Upper lobe of right lung (tissue), 1 donor: ENCODE measurements around the gene ABCC1. TPM values are rescaled to one million over a fixed set of nuclear protein-coding genes. Genes with fewer than 3 reads are reported as not detected.
A peak's percentile ranks its signal among the peaks of the same experiment; 100 is the strongest.

Source experiments
- ATAC-seq: fragments of 200-7000 bp; cut with Tn5 transposase; one replicate; pipeline ENCODE4 v1.9.1; 2020; ENCODE audit warnings: mild to moderate bottlenecking, moderate library complexity
- DNase-seq: peaks from one replicate; pipeline ENCODE4 v3.0.0-alpha.2; 2020
- H3K27ac ChIP-seq: fragments of 200-600 bp; one replicate; pipeline ENCODE4 v1.8.0; 2022
- H3K27me3 ChIP-seq: fragments of 200-600 bp; one replicate; pipeline ENCODE4 v1.8.0; 2022; ENCODE audit warnings: mild to moderate bottlenecking
- H3K36me3 ChIP-seq: fragments of 200-600 bp; one replicate; pipeline ENCODE4 v1.8.0; 2022
- H3K4me1 ChIP-seq: fragments of 200-600 bp; one replicate; pipeline ENCODE4 v1.8.0; 2022
- H3K4me3 ChIP-seq: fragments of 200-600 bp; one replicate; pipeline ENCODE4 v1.8.0; 2022; ENCODE audit warnings: mild to moderate bottlenecking
- H3K9me3 ChIP-seq: fragments of 200-600 bp; one replicate; pipeline ENCODE4 v1.8.0; 2022
- CTCF ChIP-seq: fragments of 200-600 bp; IDR thresholded peaks from one replicate; pipeline ENCODE4 v1.8.0; 2022; ENCODE audit warnings: antibody characterized with exemption
- intact Hi-C: fragments of 100-400 bp; cut with DNase I; formaldehyde crosslinking; loops from one replicate; pipeline ENCODE4 v1.11.0; 2022
- total RNA-seq: library from RNA; stranded (reverse); fragmentation: NEBNext Ultra II Directional; extraction: Animal tissue kit (Norgen Biotek cat#: 25700); gene quantifications from one replicate; pipeline ENCODE4 v1.2.1, GENCODE V29; 2021
- donor health status: DM: no; HTN: yes; CAD: no; lungs with severe emphysema.

The ABCC1 gene
- total RNA-seq, 1 donor from 2014 or later: 50.6 TPM

DNA sequence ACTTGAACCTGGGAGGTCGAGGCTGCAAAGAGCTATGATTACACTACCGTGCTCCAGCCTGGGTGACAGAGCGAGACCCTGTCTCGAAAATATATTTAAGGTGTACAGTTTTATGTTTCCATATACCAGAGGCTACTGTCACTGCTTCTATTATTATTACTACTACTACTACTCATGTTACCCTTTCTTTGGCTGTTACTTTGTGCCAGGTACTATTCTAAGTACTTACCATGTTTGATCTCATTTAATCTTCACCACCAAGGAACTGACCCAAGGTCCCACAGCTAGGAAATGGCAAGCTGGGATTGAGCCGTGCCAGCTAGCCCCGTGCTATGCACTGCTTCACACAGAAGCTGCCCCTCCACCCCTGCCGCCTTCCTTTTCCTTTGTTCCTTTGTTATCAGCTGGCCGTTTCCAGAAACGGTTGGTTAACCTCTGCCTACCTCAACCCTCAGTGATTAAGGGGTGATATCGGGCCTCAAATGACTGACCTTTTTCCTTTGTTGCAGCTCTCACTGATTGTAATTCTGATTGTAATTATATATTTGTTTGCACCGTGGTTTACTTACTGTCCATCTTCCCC, 78.4 kb downstream of the ABCC1 start:
- peaks cover 30% of the 10 kb centered on the region for H3K4me1 ChIP-seq
- intact Hi-C loops: no loop called here
- DNase-seq: no peak
- no peaks in the 10 kb centered on the region for H3K36me3 ChIP-seq
- peak overlapping the region; percentile 7 for H3K27ac ChIP-seq
- no peak overlapping the region for H3K4me3 ChIP-seq
- H3K27me3 ChIP-seq: no peaks in the 10 kb centered on the region
- no peaks in the 10 kb centered on the region for H3K9me3 ChIP-seq
- TF ChIP-seq CTCF: no peak
- no peak for ATAC-seq

DNA sequence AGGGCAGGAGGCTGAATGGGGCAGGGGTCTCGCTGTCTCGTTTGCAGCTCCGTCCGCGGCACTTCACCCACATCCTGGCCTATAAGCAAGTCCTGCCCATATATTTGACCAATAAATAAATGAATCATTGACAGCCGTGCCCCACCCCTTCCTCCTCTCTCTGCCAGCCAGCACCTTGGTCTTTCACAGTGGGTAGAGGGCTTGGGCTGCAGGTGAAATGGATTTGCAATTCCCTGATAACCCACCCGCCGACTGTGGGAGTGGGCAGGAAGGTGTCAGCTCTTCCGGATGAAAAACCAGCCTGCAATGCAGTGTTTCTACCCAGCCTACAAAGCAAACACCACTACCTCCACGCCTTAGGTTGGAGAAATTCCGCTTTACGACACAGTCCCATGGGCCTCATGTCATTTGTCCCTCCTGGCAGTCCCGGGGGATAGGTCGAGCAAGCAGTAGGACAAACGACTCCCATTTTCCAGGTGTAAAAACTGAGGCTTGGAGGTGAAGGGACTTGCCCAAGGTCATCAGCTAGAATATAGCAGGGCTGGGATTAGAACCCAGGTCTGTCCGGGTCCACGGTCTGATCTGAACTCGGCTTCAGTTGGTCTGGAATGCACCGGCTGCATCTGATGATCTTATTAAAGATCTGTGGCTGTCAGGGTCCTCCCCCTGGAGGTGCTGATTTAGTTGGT, 79.0 kb downstream of the ABCC1 start:
- TF ChIP-seq CTCF: no peak
- Histone ChIP-seq H3K4me3 (no peak overlapping the region), H3K36me3 (no peaks in the 10 kb centered on the region), H3K27ac (peak overlapping the region; percentile 7), H3K27me3 (no peaks in the 10 kb centered on the region), H3K9me3 (no peaks in the 10 kb centered on the region), H3K4me1 (peaks cover 27% of the 10 kb centered on the region)
- DNase-seq (no peak), ATAC-seq (no peak)
- intact Hi-C loops: no loop called here

GRCh38 chr16:16029431-16030011, 80.1 kb downstream of the ABCC1 start:
- no peak for DNase-seq
- intact Hi-C loops: no loop called here
- TF ChIP-seq CTCF: no peak
- peak overlapping the region; percentile 76 for H3K27ac ChIP-seq
- H3K9me3 ChIP-seq: no peaks in the 10 kb centered on the region
- no peaks in the 10 kb centered on the region for H3K36me3 ChIP-seq
- H3K4me3 ChIP-seq: no peak overlapping the region
- H3K27me3 ChIP-seq: no peaks in the 10 kb centered on the region
- H3K4me1 ChIP-seq: peaks cover 27% of the 10 kb centered on the region
- ATAC-seq: no peak

DNA sequence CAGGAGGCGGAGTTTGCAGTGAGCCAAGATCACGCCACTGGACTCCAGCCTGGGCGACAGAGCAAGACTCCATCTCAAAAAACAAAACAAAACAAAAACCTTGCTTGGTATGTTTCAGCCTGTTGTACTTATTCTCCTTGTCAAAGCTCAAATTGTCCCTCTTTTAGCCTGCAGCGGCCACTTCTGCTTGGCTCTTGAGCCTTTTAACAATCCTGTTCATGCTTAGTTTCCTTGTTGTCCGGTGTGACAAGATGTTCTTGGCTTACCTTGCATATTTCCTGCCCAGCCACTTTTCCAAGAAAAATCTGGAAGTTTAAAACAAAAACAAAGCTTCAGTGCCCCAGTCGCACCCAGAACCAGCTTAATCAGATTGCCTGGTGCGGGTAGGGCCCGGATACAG, 81.0 kb downstream of the ABCC1 start:
- Histone ChIP-seq H3K27ac (peak overlapping the region; percentile 76), H3K27me3 (no peaks in the 10 kb centered on the region), H3K9me3 (no peaks in the 10 kb centered on the region), H3K4me1 (peaks cover 27% of the 10 kb centered on the region), H3K4me3 (no peak overlapping the region), H3K36me3 (peaks cover 5% of the 10 kb centered on the region)
- TF ChIP-seq CTCF: no peak
- ATAC-seq (peak; percentile 76), DNase-seq (no peak)
- intact Hi-C loops: no loop called here

GRCh38 chr16:16031401-16031800, 82.0 kb downstream of the ABCC1 start:
- no peak for TF ChIP-seq CTCF
- no peak overlapping the region for H3K4me3 ChIP-seq
- no peaks in the 10 kb centered on the region for H3K27me3 ChIP-seq
- H3K36me3 ChIP-seq: peaks cover 15% of the 10 kb centered on the region
- no peak for DNase-seq
- intact Hi-C loops: no loop called here
- no peaks in the 10 kb centered on the region for H3K9me3 ChIP-seq
- peaks cover 27% of the 10 kb centered on the region for H3K4me1 ChIP-seq
- ATAC-seq: no peak
- H3K27ac ChIP-seq: peak overlapping the region; percentile 11
